Fibroblast of lung (primary cell): ENCODE measurements around the gene CCT5. TPM values are rescaled to one million over a fixed set of nuclear protein-coding genes. Genes with fewer than 3 reads are reported as not detected.

Experiments used
- DNase-seq, 2 donors: peaks; one replicate each; pipeline versions ENCODE4 v3.0.0 to v3.0.0-alpha.2; 2010; ENCODE audit warnings: low read depth in 2 of 2
- H2AFZ ChIP-seq: 2 replicates; pipeline ENCODE4 v1.5.1; 2012; ENCODE audit warnings: low read length, control low read depth, inconsistent platforms
- H3K27ac ChIP-seq: 2 replicates; pipeline ENCODE4 v1.5.1; 2011; ENCODE audit warnings: low read length, control low read depth; ENCODE audit not compliant: insufficient read depth
- H3K27me3 ChIP-seq: 2 replicates; pipeline ENCODE4 v1.5.1; 2011; ENCODE audit warnings: mild to moderate bottlenecking, low read length; ENCODE audit not compliant: control insufficient read depth, insufficient read depth
- H3K36me3 ChIP-seq: 2 replicates; pipeline ENCODE4 v1.5.1; 2011; ENCODE audit warnings: low read length; ENCODE audit not compliant: control insufficient read depth, insufficient read depth
- H3K4me1 ChIP-seq: 2 replicates; pipeline ENCODE4 v1.5.1; 2011; ENCODE audit warnings: low read length; ENCODE audit not compliant: control insufficient read depth, insufficient read depth; ENCODE audit errors: extremely low read depth
- H3K4me2 ChIP-seq: 2 replicates; pipeline ENCODE4 v1.5.1; 2011; ENCODE audit warnings: low read length, control low read depth; ENCODE audit not compliant: insufficient read depth; ENCODE audit errors: extremely low read depth
- H3K4me3 ChIP-seq, 4 experiments: fragments of 200-600 bp in 1 of 4; sonication (generic) in 1 of 4; replicated peaks in 1 of 4; 2 replicates each; pipeline ENCODE4 v1.5.1; 2011 to 2016; ENCODE audit warnings: low read length in 4 of 4, low read depth in 3 of 4, mild to moderate bottlenecking in 3 of 4, control low read depth in 2 of 4, inconsistent platforms in 1 of 4, mixed read lengths in 1 of 4; ENCODE audit not compliant: insufficient read depth in 1 of 4; ENCODE audit errors: control extremely low read depth in 1 of 4
- H3K79me2 ChIP-seq: 2 replicates; pipeline ENCODE4 v1.5.1; 2012; ENCODE audit warnings: mild to moderate bottlenecking, low read length, inconsistent platforms; ENCODE audit not compliant: control insufficient read depth, insufficient read depth
- H3K9ac ChIP-seq: 2 replicates; pipeline ENCODE4 v1.5.1; 2011; ENCODE audit warnings: mild to moderate bottlenecking, low read length, control low read depth; ENCODE audit not compliant: insufficient read depth
- H3K9me3 ChIP-seq: 2 replicates; pipeline ENCODE4 v1.5.1; 2012; ENCODE audit warnings: low read depth, low read length; ENCODE audit not compliant: control insufficient read depth, insufficient read depth
- H4K20me1 ChIP-seq: 2 replicates; pipeline ENCODE4 v1.5.1; 2011; ENCODE audit warnings: low read length; ENCODE audit not compliant: control insufficient read depth, insufficient read depth; ENCODE audit errors: extremely low read depth
- EZH2 ChIP-seq: IDR thresholded peaks from 2 replicates; pipeline ENCODE4 v1.5.1; 2012; ENCODE audit warnings: low read length, control low read depth, mild to moderate bottlenecking; ENCODE audit errors: missing control alignments
- polyA plus RNA-seq, 2 donors: library from polyadenylated mRNA; depleted of rRNA in 1 of 2; stranded (reverse) in 1 of 2; unstranded in 1 of 2; fragments of >200 nt; gene quantifications; 2 replicates each; pipeline ENCODE4 v1.2.1, GENCODE V29; 2011 to 2012; ENCODE audit warnings: missing spikeins in 1 of 2
- total RNA-seq: library from RNA; depleted of rRNA; stranded (reverse); fragments of >200 nt; gene quantifications from 2 replicates; pipeline ENCODE4 v1.2.1, GENCODE V29; 2014
- TF ChIP-seq, protein P1 (sequence below), 2 donors: IDR thresholded peaks in 1 of 2; conservative IDR thresholded peaks in 1 of 2; 1 replicate in 1 of 2; 2 replicates in 1 of 2; pipeline ENCODE4 v1.5.1; 2011 to 2012; ENCODE audit warnings: low read length in 2 of 2, control low read depth in 1 of 2, inconsistent platforms in 1 of 2, low read depth in 1 of 2, mild to moderate bottlenecking in 1 of 2

The CCT5 gene
- total and polyA plus RNA-seq, 2 donors (not counting 1 experiment from before 2014, with no cell fraction given), result 341 to 406 TPM

DNA sequence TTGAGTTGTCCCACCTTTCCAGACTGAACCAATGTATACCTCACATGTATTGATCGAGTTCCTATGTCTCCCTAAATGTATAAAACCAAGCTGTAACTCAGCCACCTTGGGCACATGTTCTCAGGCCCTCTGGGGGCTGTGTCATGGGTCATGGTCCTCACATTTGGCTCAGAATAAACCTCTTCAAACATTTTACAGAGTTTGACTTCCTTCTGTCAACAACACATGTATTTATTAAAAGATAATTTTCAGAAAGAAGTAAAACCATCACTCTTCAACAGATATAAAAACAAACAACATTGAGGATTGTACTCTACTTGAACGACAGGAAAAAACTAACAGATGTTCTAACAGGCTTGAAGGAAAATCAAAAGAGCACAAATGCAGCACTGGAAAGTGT, 53.1 kb downstream of the CCT5 start:
- Histone ChIP-seq H3K4me3 (no peak overlapping the region), H3K27me3 (no peaks in the 10 kb centered on the region), H2AFZ (no peak overlapping the region), H3K27ac (no peak overlapping the region), H3K4me1 (no peaks in the 10 kb centered on the region), H3K36me3 (no peaks in the 10 kb centered on the region), H4K20me1 (no peaks in the 10 kb centered on the region), H3K9me3 (no peaks in the 10 kb centered on the region), H3K79me2 (no peaks in the 10 kb centered on the region), H3K9ac (no peak overlapping the region), H3K4me2 (no peak overlapping the region)
- no peak for TF ChIP-seq EZH2
- TF ChIP-seq, protein P1, sequence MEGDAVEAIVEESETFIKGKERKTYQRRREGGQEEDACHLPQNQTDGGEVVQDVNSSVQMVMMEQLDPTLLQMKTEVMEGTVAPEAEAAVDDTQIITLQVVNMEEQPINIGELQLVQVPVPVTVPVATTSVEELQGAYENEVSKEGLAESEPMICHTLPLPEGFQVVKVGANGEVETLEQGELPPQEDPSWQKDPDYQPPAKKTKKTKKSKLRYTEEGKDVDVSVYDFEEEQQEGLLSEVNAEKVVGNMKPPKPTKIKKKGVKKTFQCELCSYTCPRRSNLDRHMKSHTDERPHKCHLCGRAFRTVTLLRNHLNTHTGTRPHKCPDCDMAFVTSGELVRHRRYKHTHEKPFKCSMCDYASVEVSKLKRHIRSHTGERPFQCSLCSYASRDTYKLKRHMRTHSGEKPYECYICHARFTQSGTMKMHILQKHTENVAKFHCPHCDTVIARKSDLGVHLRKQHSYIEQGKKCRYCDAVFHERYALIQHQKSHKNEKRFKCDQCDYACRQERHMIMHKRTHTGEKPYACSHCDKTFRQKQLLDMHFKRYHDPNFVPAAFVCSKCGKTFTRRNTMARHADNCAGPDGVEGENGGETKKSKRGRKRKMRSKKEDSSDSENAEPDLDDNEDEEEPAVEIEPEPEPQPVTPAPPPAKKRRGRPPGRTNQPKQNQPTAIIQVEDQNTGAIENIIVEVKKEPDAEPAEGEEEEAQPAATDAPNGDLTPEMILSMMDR (conservative IDR thresholded peaks at IDR 0.05 in 1 of 2, IDR thresholded peaks at IDR 0.05 in 1 of 2; ENCODE audit: low read depth in 1 of 2, low read length in 2 of 2), result no peak
- DNase-seq, result no peak

DNA sequence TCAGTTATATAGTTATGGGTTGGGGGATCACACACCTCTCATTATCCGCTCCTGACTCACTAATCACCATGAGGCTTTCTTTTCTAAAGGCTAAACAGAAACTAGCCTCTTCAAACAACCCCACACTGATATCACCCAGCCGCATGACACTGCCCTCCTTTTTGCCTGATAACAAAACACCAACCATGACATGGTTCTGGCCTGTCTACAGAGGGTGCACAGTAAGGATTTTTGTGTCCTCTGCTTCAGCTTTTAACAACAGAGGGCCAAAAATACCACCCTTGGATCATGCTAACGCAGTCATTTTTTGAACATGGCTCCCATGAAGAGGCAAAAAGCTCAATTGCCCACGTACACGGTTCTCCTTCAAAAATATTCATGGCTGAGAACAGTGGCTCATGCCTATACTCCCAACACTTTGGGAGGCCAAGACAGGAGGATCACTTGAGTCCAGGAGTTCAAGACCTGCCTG, 53.7 kb downstream of the CCT5 start:
- Histone ChIP-seq H3K27me3 (no peaks in the 10 kb centered on the region), H3K27ac (no peak overlapping the region), H3K4me1 (no peaks in the 10 kb centered on the region), H3K9me3 (no peaks in the 10 kb centered on the region), H3K4me3 (no peak overlapping the region), H3K79me2 (no peaks in the 10 kb centered on the region), H3K4me2 (no peak overlapping the region), H3K9ac (no peak overlapping the region), H4K20me1 (no peaks in the 10 kb centered on the region), H3K36me3 (no peaks in the 10 kb centered on the region), H2AFZ (no peak overlapping the region)
- no peak for DNase-seq
- TF ChIP-seq EZH2, result no peak
- TF ChIP-seq, protein P1 (conservative IDR thresholded peaks at IDR 0.05 in 1 of 2, IDR thresholded peaks at IDR 0.05 in 1 of 2; ENCODE audit: low read depth in 1 of 2, low read length in 2 of 2), result no peak

DNA sequence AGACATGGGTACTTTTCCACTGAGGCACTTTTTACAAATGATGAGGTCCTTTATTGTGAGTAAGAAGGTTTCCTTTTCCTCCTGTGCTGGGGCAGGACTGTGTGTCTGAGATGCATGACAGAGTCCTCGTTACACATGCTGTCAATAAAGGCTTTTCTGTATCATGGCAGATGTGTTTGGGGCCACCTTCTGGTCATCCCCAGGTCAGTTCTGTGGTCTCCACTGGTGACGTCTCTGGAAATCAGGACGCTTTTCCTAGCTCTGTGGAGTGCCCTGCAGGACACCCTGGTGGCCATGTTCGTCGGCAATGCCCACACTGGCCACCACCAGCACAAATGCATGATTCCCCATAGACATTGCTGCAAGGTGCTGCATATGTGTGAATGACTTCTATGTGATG, 54.9 kb downstream of the CCT5 start:
- H3K4me3 ChIP-seq, result no peak overlapping the region
- no peaks in the 10 kb centered on the region for H4K20me1 ChIP-seq
- no peaks in the 10 kb centered on the region for H3K27me3 ChIP-seq
- H3K36me3 ChIP-seq, result no peaks in the 10 kb centered on the region
- no peak for TF ChIP-seq EZH2
- TF ChIP-seq, protein P1 (conservative IDR thresholded peaks at IDR 0.05 in 1 of 2, IDR thresholded peaks at IDR 0.05 in 1 of 2; ENCODE audit: low read depth in 1 of 2, low read length in 2 of 2), result no peak
- no peaks in the 10 kb centered on the region for H3K79me2 ChIP-seq
- H3K4me2 ChIP-seq, result no peak overlapping the region
- H3K4me1 ChIP-seq, result no peaks in the 10 kb centered on the region
- DNase-seq, result no peak
- no peak overlapping the region for H3K27ac ChIP-seq
- no peaks in the 10 kb centered on the region for H3K9me3 ChIP-seq
- no peak overlapping the region for H2AFZ ChIP-seq
- no peak overlapping the region for H3K9ac ChIP-seq
